NCI-H2196 (cell line): ENCODE results near the gene CKAP5.
A peak's percentile ranks its signal among the peaks of the same experiment; 100 is the strongest.

Experiments used
- DNase-seq: peaks from one replicate; lab custom pipeline; 2025; ENCODE audit not compliant: unreplicated experiment; lab: John Stamatoyannopoulos, UW

Gene CKAP5

DNA sequence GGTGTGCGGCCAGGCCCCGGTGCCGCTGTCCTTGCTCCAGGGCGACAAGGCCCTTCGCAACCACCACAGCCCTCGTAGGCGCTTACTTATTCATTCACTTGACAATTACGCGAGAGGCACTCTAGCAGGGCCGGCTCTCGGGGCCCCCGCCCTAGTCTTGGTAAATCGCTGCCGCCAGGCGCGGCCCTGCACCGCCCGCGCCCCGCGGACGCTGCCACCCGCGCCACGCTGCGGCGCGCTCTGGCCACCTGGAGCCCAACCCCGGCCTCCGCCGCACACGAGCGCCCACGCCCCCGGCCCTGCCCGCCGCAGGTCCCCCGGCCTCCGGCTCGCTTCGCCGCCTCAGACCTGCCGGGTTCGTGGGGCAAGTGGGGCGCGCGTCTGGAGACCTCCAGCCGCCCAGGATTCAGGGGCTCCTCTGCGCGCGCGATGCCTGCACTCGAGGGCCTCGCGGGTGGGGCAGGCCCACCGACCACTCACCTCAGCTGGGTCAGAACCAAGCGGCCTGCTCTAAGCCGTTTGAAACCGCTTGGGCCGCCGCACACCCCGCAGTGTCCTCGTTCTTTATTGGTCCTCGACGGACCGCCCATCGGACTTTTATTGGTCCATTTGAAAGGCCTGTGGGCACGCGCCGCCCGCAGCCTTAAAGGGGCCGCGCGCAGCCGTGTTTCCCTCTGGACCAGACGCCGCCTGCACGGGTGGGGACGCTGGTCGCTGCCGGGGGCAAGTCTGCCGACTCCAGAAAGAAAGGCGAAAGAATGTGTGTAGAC, at the start of gene CKAP5:
Gene CKAP5, minus strand, starts transcription at position 541 of the 770 bp plus-strand sequence. CDS start 25,049 bp downstream, outside the sequence.
- DNase-seq: peak; percentile 90

- DNase-seq: peak; percentile 82
Measured at GRCh38 chr11:46895821-46896220, 49.7 kb upstream of the CKAP5 start.

DNA sequence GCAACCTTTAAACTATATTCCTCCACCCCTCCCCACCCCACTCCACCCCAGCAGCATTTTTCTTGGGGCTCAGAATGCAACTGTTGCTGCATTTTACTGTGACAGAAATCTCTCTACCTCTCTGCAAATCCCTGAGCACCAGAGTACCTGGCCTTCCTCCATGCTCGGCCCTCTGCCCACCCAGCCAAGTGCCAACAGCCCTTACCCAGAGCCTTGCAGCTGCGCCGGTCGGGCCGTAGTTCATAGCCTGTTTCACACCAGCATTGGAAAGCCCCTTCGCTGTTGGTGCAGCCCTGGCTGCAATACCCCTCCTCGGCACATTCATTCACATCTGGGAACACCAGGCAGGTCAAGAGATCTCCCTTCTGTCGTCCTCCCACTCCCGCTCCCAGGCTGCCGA, 48.9 kb upstream of the CKAP5 start:
- no peak for DNase-seq

DNA sequence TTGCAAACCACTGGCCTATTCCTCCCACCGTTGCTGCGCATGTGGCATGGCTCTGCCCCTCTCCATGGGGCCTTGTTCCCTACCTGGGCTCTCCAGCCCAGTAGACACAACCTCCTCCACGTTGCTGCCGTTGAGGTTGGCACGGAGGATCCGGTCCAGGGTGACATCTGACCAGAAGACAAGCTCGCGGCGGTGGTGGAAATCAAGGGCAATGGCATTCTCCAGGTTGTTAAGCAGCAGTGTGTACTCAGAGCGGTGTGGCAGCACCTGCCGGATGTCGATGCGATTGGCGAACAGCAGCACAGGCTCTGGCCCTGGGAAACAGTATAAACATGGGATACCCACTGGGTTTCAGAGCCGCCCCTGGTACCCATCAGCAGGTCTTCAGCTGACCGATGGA, 48.4 kb upstream of the CKAP5 start:
- peak; percentile 28 for DNase-seq

DNA sequence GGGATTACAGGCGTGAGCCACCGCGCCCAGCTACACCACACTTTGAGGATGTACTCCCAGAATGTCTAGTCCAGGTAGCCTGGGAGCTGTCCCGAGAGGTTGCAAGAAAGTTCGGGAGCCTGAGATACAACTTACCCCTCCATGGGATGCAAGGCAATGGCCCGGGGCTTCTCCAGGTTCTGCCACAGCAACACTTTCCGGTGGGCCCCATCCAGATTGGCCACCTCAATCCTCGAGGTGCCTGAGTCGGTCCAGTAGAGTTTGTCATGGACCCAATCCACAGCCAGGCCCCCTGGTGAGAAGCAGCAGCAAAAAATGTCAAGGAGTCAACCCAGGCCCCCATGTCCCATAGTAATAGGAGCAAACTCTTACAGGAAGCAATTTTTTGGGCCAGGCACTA, 46.8 kb upstream of the CKAP5 start:
- DNase-seq: no peak

DNA sequence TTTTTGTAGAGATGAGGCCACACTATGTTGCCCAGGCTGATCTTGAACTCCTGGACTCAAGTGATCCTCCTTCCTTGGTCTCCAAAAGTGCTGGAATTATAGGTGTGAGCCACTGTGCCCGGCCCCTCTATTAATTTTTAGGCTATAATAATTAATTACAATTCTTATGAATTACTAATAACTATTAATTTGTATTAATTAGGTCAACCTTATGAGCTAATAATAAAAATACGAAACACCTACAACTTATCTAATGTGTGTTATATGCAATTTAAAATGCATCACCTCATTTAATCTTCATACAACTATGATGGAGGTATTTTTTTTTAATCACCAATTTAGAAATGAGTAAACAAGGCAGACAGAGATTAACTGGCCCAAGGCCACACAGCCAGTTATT, 46.0 kb upstream of the CKAP5 start:
- DNase-seq: no peak

DNA sequence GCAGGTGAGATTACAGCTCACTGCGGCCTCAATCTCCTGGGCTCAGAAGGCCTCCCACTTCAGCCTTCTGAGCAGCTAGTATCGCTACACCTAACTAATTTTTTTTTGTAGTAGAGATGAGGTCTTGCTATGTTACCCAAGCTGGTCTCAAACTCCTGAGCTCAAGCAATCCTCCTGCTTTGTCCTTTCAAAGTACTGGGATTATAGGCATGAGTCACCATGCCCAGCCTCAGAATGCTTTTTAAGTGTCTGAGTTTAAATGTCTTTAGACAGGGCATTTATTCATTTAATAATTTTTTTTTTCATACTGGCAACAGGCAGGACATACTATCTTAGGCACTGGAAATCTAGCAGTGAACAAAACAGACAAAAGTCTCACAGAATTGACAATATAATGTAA, 44.6 kb upstream of the CKAP5 start:
- no peak for DNase-seq

DNA sequence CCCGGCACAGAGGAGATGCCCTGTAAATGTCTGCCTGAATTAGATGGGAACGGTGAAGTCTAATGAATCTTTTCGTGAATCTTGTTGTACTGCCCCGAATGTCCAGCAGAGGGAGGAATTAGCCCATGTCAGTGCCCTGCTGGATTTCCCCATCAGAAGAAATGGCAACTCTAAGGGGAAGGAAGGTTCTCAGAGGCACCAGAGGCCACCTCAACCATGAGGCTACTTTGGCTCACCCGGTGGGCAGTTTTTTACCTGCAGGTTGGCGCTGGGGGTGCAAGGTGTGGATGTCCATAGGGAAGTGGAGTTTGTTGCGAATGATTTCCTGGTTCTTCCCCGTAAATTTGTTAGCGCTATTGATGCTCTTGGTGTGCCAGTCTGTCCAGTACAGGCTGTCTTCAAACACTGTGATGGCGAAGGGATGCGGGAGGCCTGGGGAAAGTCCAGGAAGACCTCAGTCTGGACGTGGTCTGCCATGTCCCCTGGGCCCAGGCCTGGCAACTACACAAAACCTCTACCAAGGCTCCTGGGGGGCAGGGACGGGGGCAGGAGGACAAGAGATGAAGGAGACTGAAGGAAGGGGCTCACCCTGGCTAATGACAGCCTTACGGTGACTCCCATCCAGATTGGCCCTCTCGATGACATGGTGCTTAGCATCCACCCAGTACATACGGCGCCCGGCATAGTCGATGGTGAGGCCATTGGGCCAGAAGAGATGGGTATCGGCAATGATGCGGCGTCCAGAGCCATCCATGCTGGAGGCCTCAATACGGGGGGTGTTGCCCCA, 43.8 kb upstream of the CKAP5 start:
- DNase-seq: peak; percentile 83

- DNase-seq: no peak
Measured at GRCh38 chr11:46889251-46889650, 43.2 kb upstream of the CKAP5 start.

DNA sequence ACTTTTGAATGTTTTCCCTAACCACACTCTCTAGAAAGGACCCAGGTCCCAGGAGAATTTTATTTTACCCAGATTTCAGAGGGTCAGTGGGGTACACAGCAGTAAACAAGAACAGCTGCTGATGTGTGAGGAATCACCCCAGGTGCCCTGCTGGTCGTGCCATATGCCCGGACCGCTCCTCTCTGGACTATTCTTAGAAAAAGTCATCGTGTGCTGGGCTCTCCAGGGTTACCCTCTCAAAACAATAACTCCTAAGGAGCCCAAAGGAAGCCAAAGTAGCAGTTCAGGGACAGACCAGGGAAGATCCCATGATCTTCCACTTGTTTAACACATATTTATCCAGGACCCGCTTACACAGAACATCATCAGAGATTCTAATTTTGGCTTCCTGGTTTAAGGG, 42.6 kb upstream of the CKAP5 start:
- DNase-seq: no peak

- no peak for DNase-seq
Measured at GRCh38 chr11:46886211-46886610, 40.1 kb upstream of the CKAP5 start.

DNA sequence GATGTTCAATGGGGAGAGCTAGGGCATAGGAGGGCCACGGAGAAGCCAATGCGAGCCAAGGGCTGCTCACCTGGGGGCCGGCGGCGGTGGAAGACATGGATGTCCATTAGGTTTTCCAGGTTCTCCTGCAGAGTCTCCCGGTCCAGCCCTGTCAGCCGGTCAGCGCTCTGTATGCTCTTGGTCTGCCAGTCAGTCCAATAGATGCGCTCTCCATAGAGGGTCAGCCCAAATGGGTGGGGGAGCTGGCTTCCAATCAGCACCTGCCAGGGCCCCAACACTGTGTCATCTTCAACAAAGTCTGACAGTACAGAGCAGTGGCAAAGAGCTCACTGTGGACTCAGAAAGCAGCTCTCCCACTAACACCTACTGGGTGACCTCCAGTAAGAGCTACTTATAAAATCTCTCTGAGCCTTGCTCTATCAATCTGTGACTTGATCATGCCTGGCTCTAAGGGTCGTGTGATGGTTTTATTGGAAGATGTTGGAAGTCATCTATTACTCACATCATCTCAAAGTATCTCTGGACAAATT, 33.0 kb upstream of the CKAP5 start:
- DNase-seq: no peak

- DNase-seq: no peak
Measured at GRCh38 chr11:46877580-46877979, 31.5 kb upstream of the CKAP5 start.

GRCh38 chr11:46876471-46876870, 30.4 kb upstream of the CKAP5 start:
- DNase-seq: no peak

DNA sequence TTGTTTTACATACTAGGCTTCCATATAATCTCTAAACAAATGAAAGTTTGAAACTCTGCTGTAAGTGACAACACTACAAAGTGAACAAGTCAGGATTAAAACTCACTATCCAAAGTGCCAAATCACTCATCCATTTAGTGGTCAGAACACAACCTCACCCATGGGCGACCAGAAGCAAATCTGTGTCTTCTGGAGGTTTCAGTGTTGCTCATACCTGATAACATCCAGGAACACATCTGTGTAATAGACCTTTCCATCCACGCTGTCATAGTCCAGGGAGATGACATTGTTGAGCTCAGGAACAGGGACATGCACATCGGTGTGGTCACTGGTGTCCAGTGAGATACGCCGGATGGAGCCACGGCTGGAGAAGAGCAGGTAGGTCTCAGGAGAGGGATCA, 28.5 kb upstream of the CKAP5 start:
- DNase-seq: no peak

DNA sequence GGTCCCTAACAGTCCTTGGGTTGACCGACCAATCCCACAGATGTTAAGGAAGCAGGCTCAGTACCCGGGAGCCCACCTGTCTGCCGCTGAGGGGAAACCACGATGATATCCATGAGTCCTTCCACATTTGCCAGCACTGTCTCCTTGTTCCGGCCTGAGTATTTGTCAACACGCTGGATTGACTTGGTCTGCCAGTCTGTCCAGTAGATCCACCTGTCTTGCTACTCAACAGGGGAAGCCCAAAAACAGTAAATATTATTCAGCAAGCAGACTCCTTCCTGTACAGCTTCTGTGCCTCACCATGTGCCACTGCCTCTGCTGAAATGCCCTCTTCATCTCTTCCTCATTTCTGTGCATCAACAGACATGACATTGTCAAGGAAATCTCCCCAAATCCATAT, 22.8 kb upstream of the CKAP5 start:
- DNase-seq: no peak

DNA sequence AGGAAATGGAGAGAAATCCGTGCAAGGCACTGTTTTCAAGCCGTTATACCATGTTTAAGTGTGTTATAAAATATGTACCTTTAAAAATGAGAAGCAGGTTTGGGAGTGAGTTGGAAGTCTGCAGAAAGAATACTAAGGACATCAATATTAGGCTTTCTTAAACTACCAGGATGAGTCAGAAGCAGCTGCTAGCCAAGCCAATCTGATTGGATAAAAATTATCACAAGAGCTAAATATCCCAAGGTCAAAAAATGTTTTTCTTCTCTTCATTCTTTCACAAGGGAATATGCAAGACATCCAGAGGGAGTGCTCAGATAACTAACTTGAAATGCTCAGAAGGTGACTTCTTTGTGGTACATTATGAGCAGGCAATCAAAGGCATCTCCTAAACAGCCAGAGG, 19.3 kb upstream of the CKAP5 start:
- no peak for DNase-seq

DNA sequence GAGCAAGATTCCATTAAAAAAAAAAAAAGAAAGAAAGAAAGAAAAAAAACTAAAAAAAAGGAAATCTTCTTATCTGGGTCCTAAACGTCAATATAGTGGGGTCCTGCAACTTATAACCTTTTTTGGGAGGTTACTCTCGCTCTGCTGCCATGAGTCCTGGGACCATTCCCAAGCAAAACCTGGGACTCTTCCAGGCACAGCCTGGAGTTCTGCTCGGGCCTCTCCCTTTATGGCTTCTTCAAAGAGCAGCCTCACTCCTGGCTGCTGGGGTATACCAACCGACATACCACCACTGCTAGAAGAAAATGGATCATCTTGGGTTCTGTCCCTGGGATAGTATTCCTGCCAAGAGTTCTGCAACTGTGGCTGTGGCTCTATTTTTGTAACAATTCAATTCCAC, 14.1 kb upstream of the CKAP5 start:
- no peak for DNase-seq

- no peak for DNase-seq
Measured at GRCh38 chr11:46858920-46859546, 13.0 kb upstream of the CKAP5 start.

- DNase-seq: no peak
Measured at GRCh38 chr11:46857666-46858065, 11.6 kb upstream of the CKAP5 start.

GRCh38 chr11:46856605-46857343, 10.7 kb upstream of the CKAP5 start:
- no peak for DNase-seq
